HG03108 (cell line): ENCODE data around the gene ARGFX.
A peak's percentile ranks its signal among the peaks of the same experiment; 100 is the strongest.
"Not testable (repeated sequence)": the region's sequence is repeated elsewhere in the genome, so short reads cannot be mapped to it uniquely, and the experiment has no call there.

Source experiments
- ATAC-seq: cut with Tn5 transposase; IDR thresholded peaks from one replicate; pipeline ENCODE4 v1.9.1; 2021; ENCODE audit warnings: moderate library complexity; ENCODE audit not compliant: unreplicated experiment

Gene ARGFX

DNA sequence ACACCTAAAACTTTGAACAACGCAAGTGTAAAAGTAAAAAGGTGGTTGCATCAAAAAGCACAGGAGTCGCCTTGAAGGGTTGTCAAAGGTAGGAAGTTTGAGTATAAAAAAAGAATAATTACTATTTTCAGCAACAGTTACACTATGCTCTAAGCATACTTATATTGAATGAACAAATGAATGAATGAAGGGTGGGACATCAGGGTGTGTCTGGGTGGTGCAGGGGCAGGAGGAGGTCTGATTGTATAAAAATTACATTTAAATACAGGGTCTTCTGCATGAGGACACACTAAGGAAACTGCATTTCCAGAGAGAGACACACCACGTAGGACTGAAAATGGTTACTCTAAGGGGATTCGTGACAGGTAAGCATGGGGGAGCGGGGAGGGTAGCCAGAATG, at the start of gene ARGFX:
ARGFX (plus strand) TSS at position 301 of the 400 bp plus-strand sequence. CDS start 2,765 bp downstream, outside the sequence.
- no peak for ATAC-seq

DNA sequence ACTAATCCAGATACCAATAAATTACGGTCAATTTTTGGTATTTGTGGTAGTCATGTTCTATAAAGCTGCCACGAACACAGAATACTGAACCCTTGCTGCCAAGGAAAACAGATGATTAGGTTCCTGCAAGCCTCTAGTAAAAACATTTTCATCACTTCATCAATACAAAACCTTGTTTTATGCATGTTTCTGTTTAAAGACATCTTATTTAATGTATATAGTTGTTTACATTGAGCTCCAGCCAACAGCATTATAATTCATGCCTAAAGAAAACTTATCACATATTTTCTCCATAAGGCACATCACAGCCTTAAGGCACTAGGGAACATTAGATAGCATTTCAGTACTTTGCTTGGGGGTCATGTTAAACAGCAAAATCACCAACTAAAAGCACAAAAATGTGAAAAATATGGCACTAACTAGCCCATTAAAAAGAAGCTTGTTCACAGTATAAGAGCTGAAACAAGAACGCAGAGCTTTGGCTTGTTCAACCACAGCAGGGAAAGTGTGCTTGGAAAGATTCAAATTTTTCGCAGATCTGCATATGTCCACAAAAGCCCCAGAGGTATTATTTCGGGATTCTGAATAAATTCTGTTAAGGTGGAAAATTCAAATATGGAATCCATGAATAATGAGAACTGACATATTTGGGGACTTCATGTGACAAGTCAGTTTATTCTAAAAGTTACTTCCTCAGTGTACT, 49.6 kb upstream of the ARGFX start:
- no peak for ATAC-seq

DNA sequence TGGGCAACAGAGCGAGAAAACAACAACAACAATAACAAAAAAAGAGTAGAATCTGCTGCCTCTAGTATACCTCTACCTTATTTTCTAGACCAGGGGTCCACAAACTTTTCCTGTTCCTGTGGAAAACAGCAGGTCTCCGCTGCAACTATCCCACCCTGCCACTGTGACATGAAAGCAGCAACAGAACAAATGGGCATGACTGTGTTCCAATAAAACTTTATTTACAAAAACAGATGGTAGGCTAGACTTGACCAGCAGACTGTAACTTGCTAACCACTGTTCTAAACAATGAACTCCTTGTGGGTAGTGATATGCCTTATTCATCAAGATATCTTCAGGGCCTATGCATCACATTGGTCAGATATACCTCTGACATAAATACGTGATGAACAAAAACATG, 47.2 kb upstream of the ARGFX start:
- no peak for ATAC-seq

DNA sequence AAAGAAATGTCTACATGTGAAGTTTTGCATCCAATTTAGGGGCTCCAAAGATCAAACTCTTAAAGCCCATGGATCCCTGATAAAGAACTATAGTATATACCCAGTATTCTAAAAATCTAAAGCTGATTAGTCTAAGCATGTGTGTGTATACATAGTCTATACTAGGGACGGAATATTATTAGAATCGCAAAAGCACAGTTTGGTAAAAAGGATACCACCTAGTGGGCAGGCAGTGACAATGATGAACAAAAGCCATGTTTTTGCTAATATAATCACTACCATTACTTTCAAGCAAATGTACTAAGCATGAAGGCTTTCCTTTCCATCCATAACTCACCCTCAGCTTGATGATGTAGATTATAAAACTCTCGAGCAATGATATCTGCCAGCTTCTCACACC, 38.4 kb upstream of the ARGFX start:
- ATAC-seq: no peak

DNA sequence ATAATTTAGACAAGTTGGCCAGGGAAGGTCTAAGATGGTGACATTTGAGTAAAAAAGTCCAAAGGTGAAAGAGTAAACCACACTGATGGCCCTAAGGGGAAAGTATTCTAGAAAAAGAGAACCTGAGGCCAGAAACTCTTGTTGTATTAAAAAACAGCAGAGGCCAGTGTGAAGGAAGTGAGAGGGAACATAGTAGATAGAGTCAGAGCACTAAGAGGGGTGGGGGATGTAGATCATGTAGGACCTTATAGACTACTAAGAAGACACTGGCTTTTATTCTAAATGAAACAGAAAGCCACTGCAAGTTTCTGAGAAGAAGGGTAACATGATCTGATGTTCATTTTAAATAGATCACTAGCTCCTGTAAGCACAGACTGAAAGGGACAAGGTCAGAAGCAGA, 36.5 kb upstream of the ARGFX start:
- ATAC-seq: no peak

DNA sequence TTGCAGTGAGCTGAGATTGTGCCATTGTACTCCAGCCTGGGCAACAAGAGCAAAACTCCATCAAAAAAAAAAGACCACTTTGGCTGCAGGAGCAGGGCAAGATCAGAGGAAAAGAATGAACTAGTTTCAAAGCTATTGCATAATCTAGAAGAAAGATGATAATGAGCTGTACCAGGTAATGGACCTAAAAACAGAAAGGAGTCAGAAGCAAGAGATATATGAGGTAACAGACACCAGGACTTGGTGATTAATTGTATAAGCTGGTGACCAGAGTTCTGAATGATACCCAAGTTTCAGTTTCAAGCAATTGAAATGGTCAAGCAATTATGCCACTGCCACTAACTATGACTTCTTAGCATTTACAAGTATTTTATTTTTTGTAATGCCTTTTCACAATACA, 24.8 kb upstream of the ARGFX start:
- ATAC-seq: no peak

DNA sequence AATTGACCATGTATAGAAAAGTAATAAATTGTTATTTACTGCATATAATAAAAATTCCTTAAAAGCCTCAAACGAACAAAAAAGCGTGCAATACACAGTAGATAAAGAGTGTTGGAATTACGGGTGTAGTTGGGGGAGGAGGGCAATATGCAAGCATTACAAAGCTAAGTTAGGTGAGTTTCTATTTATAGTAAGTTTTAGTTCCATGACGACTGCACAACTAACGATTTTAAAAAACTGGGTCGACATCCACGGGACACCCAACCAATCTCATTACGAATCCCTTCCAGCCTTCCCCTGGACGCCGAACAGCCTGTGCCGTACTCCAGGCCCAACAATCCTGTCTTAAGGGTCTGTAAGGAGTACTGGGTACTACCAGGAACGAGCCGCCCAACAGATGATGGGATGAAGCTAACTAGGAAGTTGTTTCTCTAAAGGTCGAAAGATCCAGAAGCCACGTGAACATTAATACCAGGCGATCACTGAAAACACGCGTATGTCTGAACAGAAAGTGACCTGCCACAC, 22.6 kb upstream of the ARGFX start:
- ATAC-seq: no peak

DNA sequence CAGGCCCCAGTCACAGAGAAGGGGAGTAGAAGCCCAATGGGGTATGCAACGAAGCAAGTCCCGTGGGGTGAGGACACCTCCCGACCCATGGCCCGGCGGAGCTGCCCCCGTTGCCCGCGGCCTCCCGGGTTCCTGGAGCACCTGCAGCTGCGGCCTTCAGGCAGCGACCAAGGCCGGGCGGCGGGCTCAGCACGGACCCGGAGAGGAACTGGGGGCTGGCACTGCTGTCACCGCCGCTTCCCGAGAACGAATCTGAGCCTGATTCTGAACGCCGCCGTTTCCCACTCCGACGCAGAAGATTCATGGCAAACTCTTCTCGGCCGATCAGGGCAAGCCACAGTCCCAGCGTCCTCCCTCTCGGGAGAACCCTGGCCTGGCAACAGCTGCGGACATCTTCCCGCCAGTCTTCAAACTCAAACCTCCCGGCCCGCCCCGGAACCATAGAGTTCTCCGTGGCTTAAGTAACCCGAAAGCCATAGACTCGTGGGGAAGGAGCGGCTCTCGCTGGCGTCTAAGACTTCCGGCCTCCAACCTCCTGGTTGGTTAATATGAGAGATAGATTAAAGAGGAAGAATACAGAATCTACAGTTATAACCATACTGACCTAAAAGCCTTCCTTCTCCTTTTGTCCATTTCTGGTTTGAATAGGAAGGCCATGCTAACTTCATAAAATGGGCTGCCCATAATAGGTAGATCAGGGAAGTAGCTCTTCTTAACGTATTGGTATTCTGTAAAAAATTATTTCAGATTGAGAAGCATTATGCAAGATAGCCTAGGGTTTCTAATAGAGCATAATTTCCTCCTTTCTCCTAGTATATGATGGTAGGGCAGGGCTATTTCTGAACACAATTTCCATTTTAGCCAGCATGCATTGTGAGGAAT, 21.9 kb upstream of the ARGFX start, which contains the start of gene POLQ:
POLQ (minus strand) TSS at position 415 of the 882 bp plus-strand sequence; CDS start at position 304, 111 bp downstream.
- peak; percentile 77 for ATAC-seq

DNA sequence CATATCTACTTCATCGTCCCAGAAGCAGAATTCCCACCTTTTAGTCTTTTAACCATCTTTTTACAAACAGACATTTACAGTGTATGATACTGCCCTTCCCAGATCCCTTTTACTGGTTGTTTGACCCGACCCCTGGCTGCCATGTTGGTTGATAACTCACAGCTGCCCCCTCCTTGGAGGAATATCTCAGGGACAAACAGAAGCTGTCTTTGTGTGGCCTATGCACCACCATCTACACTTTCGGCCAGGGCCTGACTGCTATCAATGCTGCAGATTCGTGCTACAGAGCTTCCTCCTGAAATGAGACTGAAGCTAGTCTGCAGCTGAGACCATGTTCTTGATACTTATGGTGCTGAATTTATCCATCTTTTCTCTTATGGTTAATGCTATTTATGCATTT, 15.4 kb upstream of the ARGFX start:
- ATAC-seq: no peak

DNA sequence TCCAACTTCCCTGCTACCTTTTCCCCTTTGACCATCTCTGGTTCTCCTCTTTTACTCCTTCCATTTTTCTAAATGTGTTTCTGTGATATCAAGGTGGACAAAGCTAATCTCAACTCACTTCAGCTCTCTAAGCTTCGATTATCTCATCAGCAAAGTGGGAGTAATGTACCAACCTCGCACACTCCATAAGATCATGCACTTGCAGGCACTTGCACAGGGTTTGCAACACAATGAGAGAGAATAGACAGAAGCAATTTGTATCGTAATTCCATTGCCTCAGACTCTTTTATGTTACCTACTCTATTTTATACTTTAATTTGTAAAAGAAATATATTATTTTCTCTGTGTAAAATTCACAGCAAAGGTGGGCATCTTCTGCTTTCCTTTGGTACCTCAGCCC, 15.0 kb upstream of the ARGFX start:
- ATAC-seq: no peak

DNA sequence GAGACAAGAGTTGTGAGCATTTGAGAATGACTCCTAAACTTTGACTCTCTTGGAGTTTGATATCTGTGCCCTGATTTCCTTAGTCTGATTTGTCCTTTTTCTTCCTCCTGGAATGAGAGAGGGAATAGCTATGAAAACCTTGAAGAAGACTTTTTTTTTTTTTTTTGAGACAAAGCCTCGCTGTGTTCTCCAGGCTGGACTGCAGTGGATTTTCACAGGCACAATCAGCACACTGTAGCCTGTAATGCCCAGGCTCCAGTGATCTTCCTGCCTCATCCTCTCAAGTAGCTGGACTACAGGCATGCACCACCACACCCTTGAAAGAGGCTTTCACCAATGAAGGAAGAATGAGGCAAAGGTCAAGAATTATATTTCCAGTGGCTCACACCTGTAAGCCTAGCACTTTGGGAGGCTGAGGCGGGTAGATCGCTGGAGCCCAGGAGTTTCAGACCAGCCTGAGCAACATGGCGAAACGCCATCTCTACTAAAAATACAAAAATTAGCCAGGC, 10.3 kb upstream of the ARGFX start:
- no peak for ATAC-seq

DNA sequence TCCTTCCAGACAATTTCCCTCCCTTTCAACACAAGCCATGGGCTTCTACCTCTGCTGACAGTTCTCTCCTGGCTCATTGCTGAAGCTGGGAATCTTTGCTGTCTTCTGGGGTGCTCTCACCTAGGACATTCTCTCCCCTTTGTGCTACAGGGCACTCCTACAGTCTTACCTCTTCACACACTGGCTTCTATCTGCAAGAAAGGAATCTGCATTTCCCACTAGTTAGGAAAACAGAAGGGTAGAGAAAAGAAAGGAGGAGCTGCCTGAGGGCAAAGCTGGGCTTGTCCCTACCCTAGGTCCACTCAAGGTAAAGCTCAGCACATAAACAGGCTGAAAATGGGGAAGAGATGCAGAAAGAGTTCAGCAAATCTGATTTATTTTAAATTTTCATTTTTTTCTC, 5.6 kb upstream of the ARGFX start:
- ATAC-seq: no peak

DNA sequence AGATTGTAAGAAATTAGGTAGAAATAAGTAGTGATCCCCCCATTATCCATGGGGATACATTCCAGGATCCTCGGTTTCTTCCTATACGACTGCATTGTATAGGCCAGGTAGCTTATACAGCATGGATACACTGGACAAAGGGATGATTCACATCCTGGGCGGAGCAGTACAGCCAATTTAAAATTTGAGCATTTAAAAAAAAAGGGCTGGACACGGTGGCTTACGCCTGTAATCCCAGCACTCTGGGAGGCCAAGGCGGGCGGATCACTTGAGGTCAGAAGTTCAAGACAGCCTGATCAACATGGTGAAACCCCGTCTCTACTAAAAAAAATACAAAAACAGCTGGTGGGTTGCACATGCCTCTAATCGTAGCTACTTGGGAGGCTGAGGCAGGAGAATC, 976 bp upstream of the ARGFX start:
- no peak for ATAC-seq

DNA sequence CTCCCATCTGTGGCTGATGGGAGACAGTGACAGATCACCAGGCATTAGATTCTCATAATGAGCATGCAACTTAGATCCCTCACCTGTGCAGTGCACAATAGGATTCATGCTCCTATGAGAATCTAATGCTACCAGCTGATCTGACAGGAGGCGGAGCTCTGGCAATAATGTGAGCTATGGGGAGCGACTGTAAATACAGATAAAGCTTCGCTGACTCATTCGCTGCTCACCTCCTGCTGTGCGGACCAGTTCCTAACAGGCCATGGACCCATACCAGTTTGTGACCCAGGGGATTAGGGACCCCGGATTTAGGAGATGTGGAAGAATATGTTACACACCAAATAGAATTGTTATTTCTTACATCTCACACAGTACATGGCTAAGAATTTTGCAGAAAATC, 6.7 kb downstream of the ARGFX start:
- no peak for ATAC-seq

DNA sequence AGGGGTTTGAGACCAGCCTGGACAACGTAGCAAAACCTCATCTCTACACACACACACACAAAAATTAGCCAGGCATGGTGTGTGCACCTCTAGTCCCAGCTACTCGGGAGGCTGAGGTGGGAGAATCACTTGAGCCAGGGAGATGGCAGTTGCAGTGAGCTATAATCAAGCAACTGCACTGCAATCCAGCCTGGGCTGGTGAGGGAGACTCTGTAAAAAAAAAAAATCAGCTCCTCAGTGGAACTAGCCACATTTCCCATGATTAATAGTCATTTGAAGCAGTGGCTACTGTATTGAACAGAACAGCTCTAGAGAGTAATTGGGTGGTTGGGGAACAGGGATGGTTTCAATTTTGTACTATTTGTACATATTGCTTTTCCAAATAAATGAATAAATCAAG, 13.9 kb downstream of the ARGFX start:
- ATAC-seq: no peak

DNA sequence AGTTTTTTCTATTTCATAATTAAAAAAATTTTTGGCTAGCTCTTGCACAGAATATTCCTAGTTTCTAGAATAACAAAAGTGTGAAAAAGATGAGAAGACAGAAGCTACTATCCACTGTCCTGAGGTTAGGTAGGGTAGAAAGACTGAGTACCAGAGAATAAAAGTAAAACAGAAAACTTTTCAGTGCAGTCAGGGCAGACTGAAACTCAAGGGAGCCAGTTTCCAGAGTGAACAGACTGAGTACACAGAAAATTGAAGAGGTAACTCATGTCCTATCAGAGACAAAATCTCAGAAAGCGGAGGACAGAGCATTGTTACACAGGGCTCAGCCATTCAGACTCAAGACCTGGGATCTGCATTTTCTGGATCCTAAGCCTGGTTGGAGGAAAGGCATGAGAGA, 16.7 kb downstream of the ARGFX start:
- no peak for ATAC-seq

DNA sequence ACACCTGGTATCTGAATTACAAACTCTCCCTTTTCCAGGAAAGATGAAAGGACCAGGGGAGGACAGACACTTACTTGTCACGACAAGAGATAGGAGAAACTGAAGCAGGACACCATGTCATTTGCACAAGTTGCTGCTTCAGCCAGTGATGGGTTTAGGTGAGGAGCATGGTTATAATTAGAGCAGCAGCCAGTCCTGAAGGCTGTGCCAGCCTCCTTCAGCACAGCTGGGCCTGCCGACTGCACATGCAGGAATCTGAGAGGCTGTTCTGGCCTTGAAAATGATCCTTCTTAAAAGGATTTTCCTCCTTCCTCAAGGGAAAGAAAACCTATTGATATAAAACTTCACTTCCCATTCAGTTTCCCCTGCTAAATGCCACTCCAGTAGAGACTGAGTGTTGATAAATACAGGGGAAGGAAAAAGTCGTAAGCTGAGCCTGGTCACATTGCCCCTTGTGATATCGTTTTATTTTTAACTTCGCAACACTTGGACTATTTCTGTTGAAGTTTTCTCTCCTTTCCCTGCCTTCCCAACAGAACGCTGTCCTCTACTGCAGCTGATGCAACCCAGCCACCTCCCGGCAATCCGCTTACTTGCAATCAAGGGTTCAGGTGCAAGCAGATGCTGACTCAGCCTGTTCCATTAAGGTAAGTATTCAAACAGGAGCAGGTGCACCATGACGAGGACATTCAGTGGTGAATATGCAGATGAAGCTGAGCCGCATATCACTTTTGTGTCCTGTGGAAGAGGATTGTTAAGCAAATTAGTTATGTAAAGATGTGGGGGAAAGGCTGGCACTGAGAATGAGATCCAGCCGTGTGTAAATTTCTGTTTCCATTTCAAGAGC, 25.3 kb downstream of the ARGFX start, which contains the start of gene FBXO40:
FBXO40 (plus strand) TSS at position 524 of the 847 bp plus-strand sequence. CDS start 27,197 bp downstream, outside the sequence.
- no peak for ATAC-seq

DNA sequence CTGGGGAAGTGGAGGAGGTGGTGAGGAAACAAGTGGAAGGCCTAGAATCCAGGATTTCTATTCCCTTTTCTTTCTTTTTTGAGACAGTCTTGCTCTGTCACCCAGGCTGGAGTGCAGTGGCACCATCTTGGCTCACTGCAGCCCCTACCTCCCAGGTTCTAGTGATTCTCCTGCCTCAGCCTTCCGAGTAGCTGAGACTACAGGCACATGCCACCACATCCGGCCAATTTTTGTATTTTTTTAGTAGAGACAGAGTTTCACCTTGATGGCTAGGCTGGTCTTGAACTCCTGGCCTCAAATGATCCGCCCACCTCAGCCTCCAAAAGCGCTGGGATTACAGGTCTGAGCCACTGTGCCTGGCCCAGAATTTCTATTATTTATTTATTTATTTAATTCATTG, 26.1 kb downstream of the ARGFX start:
- not testable (repeated sequence) for ATAC-seq

DNA sequence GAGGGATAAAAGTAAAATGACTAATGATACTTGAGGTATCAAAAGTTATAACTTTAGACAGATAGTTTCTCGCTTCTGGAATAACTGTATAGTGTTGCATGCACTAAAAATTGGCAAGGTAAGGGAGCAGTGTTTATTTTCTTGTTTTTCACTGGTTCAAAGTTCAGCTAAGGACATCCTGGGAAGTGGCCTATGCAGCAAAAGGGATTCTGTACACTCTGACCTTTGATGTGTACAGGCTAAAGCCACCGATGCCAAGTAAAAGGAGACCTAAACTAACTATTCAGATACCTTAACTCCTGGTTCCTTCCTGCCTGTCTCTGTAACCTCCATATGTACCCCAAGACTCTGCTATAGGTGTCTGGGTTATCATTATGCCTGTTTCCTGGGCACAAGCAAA, 27.1 kb downstream of the ARGFX start:
- ATAC-seq: no peak

DNA sequence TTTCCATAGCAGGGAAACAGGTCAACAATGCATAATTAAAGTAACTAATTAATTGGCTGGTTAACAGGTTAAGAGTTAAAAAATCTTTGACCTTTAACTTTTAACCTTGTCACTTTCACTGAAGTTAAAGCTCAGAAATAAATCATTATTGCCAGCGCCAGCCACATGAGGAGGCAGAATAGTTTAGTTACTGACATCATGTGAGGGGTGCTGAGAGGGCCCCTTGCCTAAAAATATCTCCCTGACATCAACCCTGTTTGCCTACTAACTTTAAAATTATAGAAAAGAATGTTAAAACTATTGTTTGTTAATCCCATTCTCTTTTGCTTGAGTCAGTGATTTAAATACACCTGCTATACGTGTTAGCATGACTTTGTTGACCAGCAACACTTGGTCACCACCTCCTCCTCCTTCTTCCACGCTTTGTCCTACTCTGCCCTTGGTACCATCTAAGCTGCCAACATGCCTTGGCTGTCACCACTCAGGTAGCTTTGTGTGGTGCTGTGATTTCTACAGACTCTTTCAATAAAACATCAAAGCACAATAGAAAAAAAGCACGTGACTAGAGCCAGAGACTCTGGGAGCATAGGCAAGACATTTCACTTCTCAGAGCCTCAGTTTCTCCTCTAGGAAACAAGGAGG, 28.1 kb downstream of the ARGFX start:
- no peak for ATAC-seq
